Inflammatory macrophage treated with lipopolysaccharide for 4 hours (primary cell): ENCODE measurements around the gene DDI2.
"Not testable (repeated sequence)": the region's sequence is repeated elsewhere in the genome, so short reads cannot be mapped to it uniquely, and the experiment has no call there.

Source experiments
- DNase-seq: peaks from one replicate; pipeline ENCODE4 v3.0.0-alpha.2; 2020

The DDI2 gene

DNA sequence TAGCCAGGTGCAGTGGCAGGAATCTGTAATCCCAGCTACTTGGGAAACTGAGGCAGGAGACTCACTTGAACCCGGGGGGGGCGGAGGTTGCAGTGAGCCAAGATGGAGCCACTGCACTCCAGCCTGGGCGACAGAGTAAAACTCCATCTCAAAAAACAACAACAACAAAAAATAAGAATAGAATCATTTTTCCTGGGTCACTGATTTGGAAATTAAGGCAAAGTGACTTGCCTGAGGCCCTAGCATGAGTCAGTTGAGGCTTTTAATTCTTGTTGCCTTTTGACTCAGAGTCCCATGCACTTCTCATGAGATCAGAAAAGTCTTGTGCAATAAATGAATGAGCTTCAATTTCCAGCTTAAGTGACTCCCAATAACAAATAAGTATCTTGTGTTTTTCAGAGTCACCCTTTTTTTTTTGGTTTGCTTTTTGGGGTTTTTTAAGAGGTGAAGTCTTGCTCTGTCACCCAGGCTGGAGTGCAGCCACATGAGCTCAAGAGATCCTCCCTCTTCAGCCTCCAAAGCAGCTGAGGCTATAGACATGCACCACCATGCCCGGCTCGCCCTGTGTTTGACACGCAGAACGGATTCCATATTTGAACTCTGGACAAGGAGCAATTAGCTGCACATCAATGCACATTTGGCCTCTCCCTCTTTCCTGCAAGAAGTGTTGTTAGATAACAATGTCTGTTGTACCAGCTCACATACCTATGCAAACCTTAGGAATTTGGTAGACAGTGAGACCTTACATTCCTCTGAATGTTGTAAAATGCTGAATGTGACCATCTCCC is 63.5 kb downstream of the DDI2 start:
- peak; percentile 99 for DNase-seq

DNA sequence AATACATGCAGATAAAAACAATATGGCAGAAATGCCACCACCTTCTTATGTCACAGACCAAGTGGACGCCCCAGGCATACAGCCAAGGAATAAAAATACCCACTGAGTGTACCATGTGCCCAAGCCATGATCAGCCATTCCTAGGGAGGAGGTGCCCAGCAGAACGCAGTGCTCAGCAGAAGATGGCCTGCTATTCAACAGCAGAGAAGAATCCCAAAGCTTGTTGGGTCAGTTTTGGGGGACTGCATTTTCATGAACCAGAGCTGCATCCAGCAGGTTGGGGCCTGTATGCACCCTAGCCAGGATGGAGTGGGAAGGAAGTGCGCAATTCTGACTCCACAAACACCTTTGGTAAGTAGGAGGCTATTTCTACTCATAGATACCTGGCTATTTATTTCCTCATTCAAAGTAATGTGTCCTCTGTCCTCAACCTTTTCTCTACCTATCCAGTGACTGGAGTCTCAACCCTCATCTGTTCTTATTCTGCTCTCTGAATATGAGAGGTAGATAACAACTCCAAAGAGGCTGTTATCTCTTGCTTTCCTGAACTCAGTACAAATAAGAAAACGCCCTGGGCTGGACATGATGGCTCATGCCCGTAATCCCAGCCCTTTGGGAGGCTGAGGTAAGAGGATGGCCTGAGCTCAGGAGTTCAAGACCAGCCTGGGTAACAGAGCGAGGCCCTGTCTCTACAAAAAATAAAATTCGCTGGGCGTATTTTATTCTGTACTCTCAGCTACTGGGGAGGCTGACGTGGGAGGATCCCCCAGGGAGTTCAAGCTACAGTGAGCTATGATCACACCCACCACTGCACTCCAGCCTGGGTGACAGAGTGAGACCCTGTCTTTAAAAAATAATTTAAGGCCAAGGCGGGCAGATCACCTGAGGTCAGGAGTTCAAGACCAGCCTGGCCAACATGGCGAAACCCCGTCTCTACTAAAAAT is 64.4 kb downstream of the DDI2 start:
- no peak for DNase-seq

DNA sequence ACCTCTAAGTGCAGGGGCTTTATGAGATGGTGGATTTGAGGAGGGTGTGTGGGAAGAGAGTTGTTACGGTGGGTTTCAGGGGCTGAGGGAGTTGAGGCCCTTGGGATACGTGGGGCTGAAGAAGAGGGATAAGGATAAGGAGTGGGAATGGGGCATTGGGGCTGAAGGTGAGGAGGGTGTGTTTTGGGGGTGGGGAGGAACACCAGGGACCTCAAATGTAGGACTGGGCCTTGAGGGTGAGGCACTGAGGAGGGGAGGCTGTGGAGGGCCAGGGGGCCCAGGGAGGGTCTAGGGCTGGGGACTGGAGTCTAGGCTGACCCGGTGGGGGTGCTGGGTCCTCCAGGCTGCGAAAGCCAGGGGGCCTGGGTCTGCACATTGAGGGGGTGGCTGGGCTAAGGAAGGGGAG is 65.7 kb downstream of the DDI2 start:
- no peak for DNase-seq

DNA sequence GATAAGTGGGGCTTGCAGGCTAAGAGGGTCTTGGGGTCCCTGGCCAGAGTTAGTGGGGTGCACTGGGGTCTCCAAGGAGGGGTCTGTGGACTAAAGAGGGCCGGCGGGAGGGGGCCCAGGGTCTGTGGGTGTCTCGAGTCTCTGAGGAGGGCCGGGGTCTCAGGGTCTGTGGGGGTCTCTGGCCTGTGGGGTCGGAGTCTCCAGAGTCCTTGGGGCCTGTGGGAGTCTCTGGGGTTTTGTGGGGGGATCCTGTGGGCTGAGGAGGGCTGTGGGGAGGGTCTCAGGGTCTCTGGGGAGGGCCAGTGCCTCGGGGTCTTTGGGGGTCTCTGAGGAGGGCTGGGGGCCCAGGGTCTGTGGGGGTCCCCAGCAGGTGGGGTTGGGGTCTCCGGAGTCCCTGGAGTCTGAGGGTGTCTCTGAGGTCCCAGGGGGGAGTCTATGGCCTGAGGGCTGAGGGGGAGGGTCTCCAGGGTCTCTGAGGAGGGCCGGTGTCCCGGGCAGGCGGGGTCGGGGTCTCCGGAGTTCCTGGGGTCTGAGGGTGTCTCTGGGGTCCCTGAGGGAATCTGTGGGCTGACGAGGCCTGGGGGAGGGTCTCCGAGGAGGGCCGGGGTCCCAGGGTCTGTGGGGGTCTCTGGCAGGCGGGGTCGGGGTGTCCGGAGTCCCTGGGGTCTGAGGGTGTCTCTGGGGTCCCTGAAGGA is 66.2 kb downstream of the DDI2 start:
- DNase-seq: no peak

DNA sequence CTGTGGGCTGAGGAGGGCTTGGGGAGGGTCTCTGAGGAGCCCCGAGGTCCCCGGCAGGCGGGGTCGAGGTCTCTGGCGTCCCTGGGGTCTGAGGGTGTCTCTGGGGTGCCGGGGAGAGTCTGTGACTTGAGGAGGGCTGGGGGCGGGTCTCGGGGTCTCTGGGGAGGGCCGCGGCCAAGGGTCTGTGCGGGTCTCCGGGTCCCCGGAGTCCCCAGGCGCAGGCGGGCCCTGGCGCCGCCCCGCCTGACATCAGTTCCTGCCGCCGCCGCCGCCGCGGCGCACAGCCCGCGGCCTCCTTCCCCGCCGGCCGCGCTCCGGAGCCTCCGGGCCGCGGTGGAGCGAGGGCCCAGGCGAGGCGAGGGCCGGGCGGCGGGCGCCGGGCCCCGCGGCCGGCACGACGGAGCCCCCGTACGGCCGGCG is 66.8 kb downstream of the DDI2 start, which contains the start of gene PLEKHM2:
PLEKHM2 (plus strand) TSS at position 279 of the 420 bp plus-strand sequence. CDS start 239 bp downstream, outside the sequence.
- peak; percentile 64 for DNase-seq

DNA sequence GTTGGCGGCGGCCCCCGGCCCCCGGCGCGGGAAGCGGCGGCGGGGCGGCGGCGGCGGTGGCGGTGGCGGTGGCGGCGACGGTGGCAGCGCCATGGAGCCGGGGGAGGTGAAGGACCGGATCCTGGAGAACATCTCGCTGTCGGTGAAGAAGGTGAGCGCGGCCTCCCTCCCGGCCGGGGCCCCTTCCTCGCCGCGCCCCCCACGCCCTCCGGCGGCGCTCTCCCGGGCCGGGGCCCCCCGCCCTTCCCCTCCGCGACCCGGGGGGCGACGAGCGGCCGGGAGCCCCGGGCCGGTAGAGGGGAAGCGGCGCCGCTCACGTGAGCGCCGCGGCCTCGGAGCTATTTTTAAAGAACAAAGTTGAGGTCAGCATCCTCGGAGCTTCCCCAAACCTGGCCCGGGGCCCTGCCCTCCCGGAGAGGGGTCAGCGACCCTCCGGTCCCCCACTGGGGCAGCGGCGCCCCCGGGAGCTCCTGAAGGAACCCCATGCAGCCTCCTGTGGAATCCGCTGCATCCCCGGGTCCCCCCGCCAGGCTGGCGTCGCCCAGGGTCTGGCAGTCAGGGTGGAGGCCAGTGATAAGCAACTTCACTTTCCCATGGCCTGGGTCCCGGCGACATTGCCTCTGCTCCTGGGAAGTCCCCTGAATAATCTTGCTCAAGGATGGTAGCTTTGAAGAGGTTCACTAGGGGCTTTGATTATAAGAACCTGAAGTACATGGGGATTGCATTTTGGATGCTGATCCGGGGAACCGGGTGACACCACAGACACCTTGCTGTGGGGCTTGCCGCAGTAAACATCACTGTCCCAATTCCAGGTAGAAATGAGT is 67.4 kb downstream of the DDI2 start:
- DNase-seq: peak; percentile 58

DNA sequence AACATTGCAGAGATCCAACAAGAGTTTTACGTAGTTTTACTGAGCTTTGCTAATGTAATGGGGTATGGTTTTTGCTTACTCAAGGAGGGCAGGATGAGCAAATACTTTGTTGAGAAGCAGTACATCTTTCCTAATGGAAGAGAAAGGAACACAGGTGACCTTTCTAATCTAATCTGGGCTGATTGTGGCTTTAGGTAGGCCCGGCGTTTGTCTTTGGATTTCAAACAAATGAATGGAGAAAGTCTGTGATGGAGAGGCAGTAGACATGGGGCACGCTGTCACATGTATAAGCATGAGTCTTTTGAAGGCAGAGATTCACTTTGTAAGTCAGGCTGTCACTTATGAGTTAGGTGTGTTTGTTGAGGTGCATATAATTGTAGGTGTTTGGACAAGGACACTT is 68.6 kb downstream of the DDI2 start:
- no peak for DNase-seq

DNA sequence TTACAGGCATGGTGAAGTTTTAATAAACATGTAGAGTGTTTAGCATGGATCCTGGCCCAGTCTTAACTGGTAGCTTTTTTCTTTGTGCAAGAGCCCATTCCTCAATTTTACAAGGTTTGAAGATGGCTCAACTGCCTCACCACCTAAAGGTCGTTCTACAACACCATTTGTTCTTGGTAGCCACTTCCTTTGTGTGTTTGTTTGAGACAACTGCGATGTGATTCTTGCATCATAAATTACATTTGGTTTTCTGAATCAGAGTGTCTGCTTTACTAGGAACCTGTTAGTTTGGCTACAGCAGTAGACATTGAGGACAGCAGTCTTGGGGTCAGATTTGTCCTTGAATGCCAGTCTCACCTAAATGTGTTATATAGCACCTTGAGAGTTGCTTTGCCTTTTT is 70.2 kb downstream of the DDI2 start:
- DNase-seq: peak; percentile 48

DNA sequence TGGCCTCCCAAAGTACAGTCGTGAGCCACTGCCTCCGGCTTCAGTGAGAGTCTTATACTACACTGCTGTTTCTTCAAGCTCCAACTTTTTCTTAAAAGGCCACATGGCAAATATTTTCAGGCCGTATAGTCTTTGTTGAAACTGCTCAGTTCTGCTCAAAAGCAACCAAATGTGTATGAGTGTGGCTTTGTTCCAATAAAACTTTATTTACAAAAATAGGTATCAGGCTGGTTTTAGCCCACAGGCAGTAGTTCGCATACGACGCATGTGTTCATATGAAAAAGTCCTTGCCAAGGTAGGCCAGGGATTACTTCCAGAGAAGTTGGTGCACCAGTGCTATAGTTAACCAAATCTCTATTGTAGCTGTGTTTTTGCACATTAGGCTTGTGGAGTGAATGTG is 73.1 kb downstream of the DDI2 start:
- DNase-seq: no peak

DNA sequence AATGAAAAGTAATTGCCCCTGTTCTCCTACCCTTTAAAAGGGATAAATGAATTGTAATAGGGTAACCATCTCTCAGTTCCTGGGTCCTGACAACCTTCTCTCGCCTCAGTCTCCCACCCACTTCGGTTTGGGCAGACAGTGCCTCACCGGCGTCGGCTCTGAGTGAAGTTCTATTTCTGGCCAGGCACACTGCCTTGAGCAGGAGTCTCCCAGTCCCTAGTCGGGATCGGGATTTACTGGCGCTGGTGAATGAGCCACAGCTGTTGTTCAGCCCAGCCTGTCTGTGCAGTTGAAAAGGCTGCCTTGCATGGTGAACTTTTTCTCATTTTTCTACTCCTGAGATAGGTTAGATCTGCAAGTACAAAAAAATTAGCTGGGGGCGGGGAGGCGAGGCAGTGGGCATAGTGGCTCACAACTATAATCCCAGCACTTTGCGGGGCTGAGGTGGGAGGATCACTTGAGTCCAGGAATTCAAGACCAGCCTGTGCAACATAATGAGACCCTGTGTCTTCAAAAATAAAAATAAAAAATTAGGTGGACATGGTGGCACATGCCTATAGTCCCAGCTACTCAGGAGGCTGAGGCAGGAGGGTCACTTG is 74.3 kb downstream of the DDI2 start:
- DNase-seq: no peak

DNA sequence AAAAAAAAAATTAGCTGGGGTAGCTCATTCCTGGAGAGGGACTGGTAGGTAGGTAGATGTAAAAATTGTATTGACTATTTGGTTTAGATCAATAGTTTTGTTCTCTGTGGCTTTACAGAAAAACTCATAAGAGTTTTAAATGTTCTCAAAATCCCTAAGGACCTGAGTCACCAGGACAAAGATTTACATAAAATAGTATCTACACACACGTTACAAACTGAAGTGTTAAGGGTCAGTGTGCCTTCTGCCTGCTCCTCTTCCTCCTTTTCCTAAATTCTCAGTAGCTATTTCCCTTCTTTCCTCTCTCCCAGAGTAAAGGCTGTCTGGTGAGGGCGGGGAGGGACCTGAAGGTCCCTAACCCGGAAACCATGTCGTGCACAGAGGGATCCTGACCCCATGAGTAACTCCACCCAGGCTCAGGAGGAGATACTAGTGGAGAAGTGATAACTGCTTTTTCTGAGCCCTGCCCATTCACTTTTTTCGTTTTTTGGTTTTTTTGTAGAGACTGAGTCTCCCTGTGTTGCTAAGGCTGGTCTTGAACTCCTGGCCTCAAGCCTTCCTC is 74.9 kb downstream of the DDI2 start:
- no peak for DNase-seq

DNA sequence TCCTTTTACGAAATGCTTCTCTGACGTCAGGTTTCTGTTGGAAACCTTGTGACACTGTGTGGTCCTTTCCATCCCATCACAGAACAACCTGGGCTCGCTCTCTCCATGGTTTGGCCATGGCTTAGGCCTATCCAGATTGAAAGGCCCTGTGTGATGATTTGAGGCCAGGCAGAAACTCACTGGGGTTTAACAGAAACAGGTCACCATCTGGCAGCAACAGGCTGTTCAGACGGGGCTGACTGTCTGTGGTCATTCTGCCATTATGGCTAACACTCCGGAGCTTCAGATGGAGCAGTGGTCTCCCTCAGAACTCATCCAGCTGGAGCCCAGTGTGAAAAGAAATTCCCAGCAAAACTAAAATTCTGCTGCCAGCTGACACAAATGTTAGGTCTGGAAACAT is 76.1 kb downstream of the DDI2 start:
- DNase-seq: no peak

DNA sequence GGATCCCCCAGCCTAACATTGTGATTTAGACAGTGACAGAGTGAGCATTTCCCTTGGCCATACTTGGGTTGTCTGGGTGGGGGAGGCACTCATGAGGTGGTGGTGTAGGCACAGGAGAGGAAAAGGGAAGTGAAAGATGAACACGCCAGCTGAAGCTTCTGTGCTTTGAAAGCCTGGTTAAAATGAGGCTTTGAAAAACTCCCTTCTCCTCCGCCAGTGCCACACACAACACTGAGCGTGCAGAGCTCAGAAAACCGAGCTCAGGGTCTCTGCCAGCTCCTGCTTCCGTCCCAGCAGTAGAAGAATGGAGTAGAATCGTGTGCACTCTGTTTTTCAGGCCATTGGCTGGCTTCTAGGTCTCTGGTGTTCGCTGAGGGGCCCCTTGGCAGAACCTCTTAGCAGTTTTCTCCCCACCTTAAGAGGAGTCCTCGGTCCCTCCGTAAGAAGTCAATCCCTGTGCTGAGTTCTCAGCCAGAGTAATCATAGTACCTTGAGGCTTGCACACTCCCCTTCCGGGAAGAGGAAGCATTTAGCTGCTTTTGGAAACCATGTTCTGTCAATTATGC is 79.8 kb downstream of the DDI2 start:
- DNase-seq: peak; percentile 86

DNA sequence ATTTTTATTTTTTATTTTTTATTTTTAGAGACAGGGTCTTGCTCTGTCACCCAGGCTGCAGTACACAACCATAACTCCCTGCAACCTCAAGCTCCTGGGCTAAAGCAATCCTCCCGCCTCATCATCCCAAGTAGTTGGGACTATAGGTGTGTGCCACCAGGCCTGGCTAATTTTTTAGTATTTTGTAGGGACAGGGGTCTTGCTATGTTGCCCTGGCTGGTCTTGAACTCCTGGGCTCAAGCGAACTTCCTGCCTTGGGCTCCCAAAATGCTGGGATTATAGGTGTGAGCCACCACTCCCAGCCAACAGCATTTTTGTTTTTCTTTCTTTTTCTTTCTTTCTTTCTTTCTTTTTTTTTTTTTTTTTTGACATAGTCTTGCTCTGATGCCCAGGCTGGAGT is 80.9 kb downstream of the DDI2 start:
- DNase-seq: no peak

DNA sequence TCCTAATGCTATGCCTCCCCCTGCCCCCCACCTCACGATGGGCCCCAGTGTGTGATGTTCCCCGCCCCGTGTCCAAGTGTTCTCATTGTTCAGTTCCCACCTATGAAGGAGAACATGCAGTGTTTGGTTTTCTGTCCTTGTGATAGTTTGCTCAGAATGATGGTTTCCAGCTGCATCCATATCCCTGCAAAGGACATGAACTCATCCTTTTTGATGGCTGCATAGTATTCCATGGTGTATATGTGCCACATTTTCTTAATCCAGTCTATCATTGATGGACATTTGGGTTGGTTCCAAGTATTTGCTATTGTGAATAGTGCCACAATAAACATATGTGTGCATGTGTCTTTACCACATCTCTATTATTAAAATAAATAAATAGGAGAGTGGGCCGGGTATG is 82.1 kb downstream of the DDI2 start:
- not testable (repeated sequence) for DNase-seq

DNA sequence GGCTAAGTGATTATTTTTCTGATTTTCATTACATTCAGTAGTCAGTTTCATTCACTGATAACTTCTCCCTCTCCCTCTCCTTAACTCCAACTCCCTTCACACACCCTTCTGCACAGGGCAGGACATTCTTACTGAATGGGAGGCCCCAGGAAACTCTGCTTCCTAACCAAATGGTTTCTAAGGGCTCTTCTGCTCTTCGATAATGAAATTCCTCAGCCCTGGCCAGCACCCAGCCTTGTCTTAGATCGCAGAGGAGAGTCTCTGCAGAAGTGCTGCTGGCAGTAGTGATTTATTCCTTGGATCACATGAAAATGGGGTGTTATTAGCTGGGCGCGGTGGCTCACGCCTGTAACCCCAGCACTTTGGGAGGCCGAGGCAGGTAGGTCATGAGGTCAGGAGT is 83.2 kb downstream of the DDI2 start:
- DNase-seq: no peak

DNA sequence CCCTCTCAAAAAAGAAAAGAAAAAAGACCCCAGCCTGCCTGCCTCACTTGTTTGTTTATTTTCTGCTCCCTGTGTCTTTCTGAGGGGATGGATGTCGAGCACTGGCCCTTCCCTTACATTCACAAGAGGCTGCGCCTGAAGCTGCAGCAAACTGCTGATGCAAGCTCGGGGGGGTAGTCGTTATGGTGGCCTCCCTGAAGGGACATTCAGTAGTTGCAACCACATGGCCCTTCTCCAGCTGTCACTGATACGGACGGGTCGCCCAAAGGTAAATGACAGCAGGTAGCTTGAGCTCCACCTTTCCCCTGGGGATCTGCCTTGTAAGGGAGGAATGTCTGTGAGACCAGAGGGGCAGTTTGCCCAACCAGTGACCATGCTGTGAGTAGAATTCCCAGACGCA is 84.5 kb downstream of the DDI2 start:
- DNase-seq: no peak

DNA sequence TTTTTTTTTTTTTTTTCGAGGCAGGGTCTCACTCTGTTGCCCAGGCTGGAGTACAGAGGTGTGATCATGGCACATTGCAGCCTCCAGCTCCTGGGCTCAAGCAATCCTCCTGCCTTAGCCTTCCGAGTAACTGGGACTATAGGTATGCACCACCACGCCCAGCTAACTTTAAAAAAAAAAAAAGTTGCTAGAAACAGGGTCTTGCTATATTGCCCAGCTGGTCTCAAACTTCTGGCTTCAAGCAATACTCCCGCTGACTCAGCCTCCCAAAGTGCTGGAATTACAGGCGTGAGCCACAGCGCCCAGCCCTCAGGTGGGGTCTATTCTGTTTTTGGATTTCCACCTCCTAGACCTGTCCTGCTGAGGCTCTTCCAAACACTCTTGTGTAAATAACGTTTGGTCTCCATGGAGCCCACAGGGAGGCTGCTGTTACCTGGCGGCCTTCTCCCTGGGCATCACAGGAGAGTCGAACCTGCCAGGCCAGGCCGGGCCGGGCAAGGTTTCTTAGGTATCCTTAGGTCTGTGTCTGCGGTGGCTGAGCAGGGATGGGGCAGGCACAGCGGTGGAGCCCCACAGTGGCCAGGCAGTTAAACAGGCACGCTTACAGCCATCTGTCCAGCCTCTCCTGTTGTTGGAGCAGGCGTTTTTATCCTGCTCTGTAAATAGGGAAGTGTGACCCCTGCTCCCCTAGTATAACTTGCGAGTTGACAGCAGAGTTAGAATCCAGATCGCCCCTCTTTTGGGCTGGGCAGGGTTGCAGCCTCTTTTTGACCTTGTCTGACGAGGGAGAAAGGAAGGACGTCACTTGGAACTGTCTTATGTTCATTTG is 85.7 kb downstream of the DDI2 start:
- no peak for DNase-seq

DNA sequence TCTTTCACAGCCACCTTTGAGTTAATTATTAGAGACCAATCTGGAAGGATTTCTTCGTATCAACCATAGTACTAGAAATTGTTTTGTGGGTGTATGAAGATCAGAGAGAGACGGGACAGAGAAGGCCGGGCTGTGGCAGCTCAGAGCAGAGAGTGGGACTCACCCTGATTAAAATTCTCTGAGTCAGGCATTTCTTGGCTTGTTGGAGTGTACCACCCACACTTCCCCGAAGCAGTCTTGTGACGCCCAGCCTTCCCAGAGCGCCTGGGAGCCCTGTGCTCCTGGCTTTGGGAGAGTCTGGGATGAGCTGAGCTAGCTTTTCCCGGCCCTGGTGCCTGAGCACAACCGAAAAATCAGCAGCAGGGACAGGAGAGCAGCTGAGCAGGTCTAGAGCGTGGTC is 86.3 kb downstream of the DDI2 start:
- peak; percentile 51 for DNase-seq

DNA sequence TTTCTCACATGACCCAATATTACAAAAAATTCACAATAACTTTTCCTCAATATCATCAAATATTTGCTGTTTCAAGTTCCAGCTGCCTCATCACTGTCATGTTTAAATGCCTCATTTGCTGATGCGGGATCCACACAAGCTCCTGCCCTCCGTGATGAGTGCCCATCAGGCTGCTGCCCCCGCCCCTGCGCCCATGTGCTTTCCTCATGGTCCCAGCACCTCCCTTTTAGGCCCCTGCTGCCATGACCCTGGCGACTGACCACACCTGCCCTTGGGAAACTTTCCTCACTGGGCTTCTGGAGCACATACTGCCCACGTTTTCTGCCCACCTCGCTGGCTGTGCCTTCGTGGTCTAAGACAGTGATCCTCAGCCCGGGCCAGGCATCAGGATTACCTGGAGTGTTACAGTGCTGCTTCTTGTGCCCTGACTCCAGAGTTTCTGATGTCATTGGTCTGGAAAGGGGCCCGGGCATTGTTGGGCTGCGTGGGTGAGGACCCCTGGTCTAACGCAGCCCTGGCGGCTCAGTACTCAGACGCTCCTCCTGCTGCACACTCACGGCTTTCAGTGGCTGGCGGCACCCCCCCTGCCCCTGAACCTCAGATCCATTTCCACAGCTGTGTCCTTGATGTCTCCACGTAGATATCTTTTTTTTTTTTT is 87.4 kb downstream of the DDI2 start:
- no peak for DNase-seq
